ENCODE results near the gene EGR1.

The EGR1 gene

GRCh38 chr5:138454121-138454520, 11.2 kb upstream of the EGR1 start:
- Histone ChIP-seq H3K27ac (ENCODE audit: low read depth, low read length, severe bottlenecking) (no peak overlapping the region), H3K9me3 (ENCODE audit: control insufficient read depth, low read length) (no peaks in the 10 kb centered on the region), H3K36me3 (ENCODE audit: control insufficient read depth, insufficient read depth, low read length) (no peaks in the 10 kb centered on the region), H3K4me1 (ENCODE audit: control insufficient read depth, insufficient read depth, low read length, poor library complexity, severe bottlenecking) (peaks cover 5% of the 10 kb centered on the region), H3K4me3 (ENCODE audit: extremely low read depth, insufficient read depth, low read length, poor library complexity, severe bottlenecking) (no peak overlapping the region)
- 78 to 92% methylated on average over 5 to 8 of the region's 8 CpGs for WGBS, 2 experiments (ENCODE audit: insufficient coverage in 2 of 2)

- Histone ChIP-seq H3K4me1 (ENCODE audit: control insufficient read depth, insufficient read depth, low read length, poor library complexity, severe bottlenecking) (peaks cover 7% of the 10 kb centered on the region), H3K9me3 (ENCODE audit: control insufficient read depth, low read length) (no peaks in the 10 kb centered on the region), H3K4me3 (ENCODE audit: extremely low read depth, insufficient read depth, low read length, poor library complexity, severe bottlenecking) (no peak overlapping the region), H3K36me3 (ENCODE audit: control insufficient read depth, insufficient read depth, low read length) (no peaks in the 10 kb centered on the region), H3K27ac (ENCODE audit: low read depth, low read length, severe bottlenecking) (no peak overlapping the region)
- WGBS, 2 experiments (ENCODE audit: insufficient coverage in 2 of 2), result 67 to 73% methylated on average over 8 to 9 of the region's 11 CpGs
Observed at GRCh38 chr5:138455232-138455930, 9.9 kb upstream of the EGR1 start.

GRCh38 chr5:138457531-138458275, 7.6 kb upstream of the EGR1 start:
- WGBS, 2 experiments (ENCODE audit: insufficient coverage in 2 of 2), result 88 to 93% methylated on average over 11 of the region's 12 CpGs
- H3K27ac ChIP-seq (ENCODE audit: low read depth, low read length, severe bottlenecking), result no peak overlapping the region
- peaks cover 7% of the 10 kb centered on the region for H3K4me1 ChIP-seq (ENCODE audit: control insufficient read depth, insufficient read depth, low read length, poor library complexity, severe bottlenecking)
- H3K4me3 ChIP-seq (ENCODE audit: extremely low read depth, insufficient read depth, low read length, poor library complexity, severe bottlenecking), result no peak overlapping the region
- H3K36me3 ChIP-seq (ENCODE audit: control insufficient read depth, insufficient read depth, low read length), result no peaks in the 10 kb centered on the region
- H3K9me3 ChIP-seq (ENCODE audit: control insufficient read depth, low read length), result no peaks in the 10 kb centered on the region

- H3K36me3 ChIP-seq (ENCODE audit: control insufficient read depth, insufficient read depth, low read length), result no peaks in the 10 kb centered on the region
- H3K4me1 ChIP-seq (ENCODE audit: control insufficient read depth, insufficient read depth, low read length, poor library complexity, severe bottlenecking), result peaks cover 8% of the 10 kb centered on the region
- no peak overlapping the region for H3K27ac ChIP-seq (ENCODE audit: low read depth, low read length, severe bottlenecking)
- H3K9me3 ChIP-seq (ENCODE audit: control insufficient read depth, low read length), result no peaks in the 10 kb centered on the region
- WGBS, 2 experiments (ENCODE audit: insufficient coverage in 2 of 2), result 83 to 88% methylated on average over 8 to 10 of the region's 11 CpGs
- H3K4me3 ChIP-seq (ENCODE audit: extremely low read depth, insufficient read depth, low read length, poor library complexity, severe bottlenecking), result no peak overlapping the region
Observed at GRCh38 chr5:138458384-138458783, 6.9 kb upstream of the EGR1 start.

GRCh38 chr5:138458856-138459255, 6.4 kb upstream of the EGR1 start:
- no peak overlapping the region for H3K27ac ChIP-seq (ENCODE audit: low read depth, low read length, severe bottlenecking)
- H3K36me3 ChIP-seq (ENCODE audit: control insufficient read depth, insufficient read depth, low read length), result no peaks in the 10 kb centered on the region
- no peak overlapping the region for H3K4me3 ChIP-seq (ENCODE audit: extremely low read depth, insufficient read depth, low read length, poor library complexity, severe bottlenecking)
- H3K4me1 ChIP-seq (ENCODE audit: control insufficient read depth, insufficient read depth, low read length, poor library complexity, severe bottlenecking), result peaks cover 12% of the 10 kb centered on the region
- no peaks in the 10 kb centered on the region for H3K9me3 ChIP-seq (ENCODE audit: control insufficient read depth, low read length)
- 89 to 93% methylated on average over 7 to 9 of the region's 9 CpGs for WGBS, 2 experiments (ENCODE audit: insufficient coverage in 2 of 2)

- H3K36me3 ChIP-seq (ENCODE audit: control insufficient read depth, insufficient read depth, low read length), result no peaks in the 10 kb centered on the region
- no peaks in the 10 kb centered on the region for H3K9me3 ChIP-seq (ENCODE audit: control insufficient read depth, low read length)
- 91 to 93% methylated on average over 10 to 11 of the region's 11 CpGs for WGBS, 2 experiments (ENCODE audit: insufficient coverage in 2 of 2)
- no peak overlapping the region for H3K27ac ChIP-seq (ENCODE audit: low read depth, low read length, severe bottlenecking)
- no peak overlapping the region for H3K4me3 ChIP-seq (ENCODE audit: extremely low read depth, insufficient read depth, low read length, poor library complexity, severe bottlenecking)
- peaks cover 12% of the 10 kb centered on the region for H3K4me1 ChIP-seq (ENCODE audit: control insufficient read depth, insufficient read depth, low read length, poor library complexity, severe bottlenecking)
Observed at GRCh38 chr5:138459311-138459933, 5.9 kb upstream of the EGR1 start.

- peaks cover 12% of the 10 kb centered on the region for H3K4me1 ChIP-seq (ENCODE audit: control insufficient read depth, insufficient read depth, low read length, poor library complexity, severe bottlenecking)
- no peak overlapping the region for H3K27ac ChIP-seq (ENCODE audit: low read depth, low read length, severe bottlenecking)
Observed at GRCh38 chr5:138460032-138460693, 5.1 kb upstream of the EGR1 start.

GRCh38 chr5:138461343-138462125, 3.7 kb upstream of the EGR1 start:
- Histone ChIP-seq H3K9me3 (ENCODE audit: control insufficient read depth, low read length) (no peaks in the 10 kb centered on the region), H3K36me3 (ENCODE audit: control insufficient read depth, insufficient read depth, low read length) (no peaks in the 10 kb centered on the region), H3K4me3 (ENCODE audit: extremely low read depth, insufficient read depth, low read length, poor library complexity, severe bottlenecking) (no peak overlapping the region), H3K4me1 (ENCODE audit: control insufficient read depth, insufficient read depth, low read length, poor library complexity, severe bottlenecking) (peaks cover 18% of the 10 kb centered on the region), H3K27ac (ENCODE audit: low read depth, low read length, severe bottlenecking) (no peak overlapping the region)
- 93 to 94% methylated on average over 9 to 11 of the region's 11 CpGs for WGBS, 2 experiments (ENCODE audit: insufficient coverage in 2 of 2)

More at GRCh38 chr5:138460032-138460693, 5.1 kb upstream of the EGR1 start:
- H3K9me3 ChIP-seq (ENCODE audit: control insufficient read depth, low read length), result no peaks in the 10 kb centered on the region
- no peaks in the 10 kb centered on the region for H3K36me3 ChIP-seq (ENCODE audit: control insufficient read depth, insufficient read depth, low read length)
- 88 to 95% methylated on average over 2 to 4 of the region's 4 CpGs for WGBS, 2 experiments (ENCODE audit: insufficient coverage in 2 of 2)
- no peak overlapping the region for H3K4me3 ChIP-seq (ENCODE audit: extremely low read depth, insufficient read depth, low read length, poor library complexity, severe bottlenecking)

- Histone ChIP-seq H3K36me3 (ENCODE audit: control insufficient read depth, insufficient read depth, low read length) (peaks cover 16% of the 10 kb centered on the region), H3K4me1 (ENCODE audit: control insufficient read depth, insufficient read depth, low read length, poor library complexity, severe bottlenecking) (peaks cover 20% of the 10 kb centered on the region), H3K27ac (ENCODE audit: low read depth, low read length, severe bottlenecking) (peak overlapping the region; percentile 88), H3K9me3 (ENCODE audit: control insufficient read depth, low read length) (no peaks in the 10 kb centered on the region), H3K4me3 (ENCODE audit: extremely low read depth, insufficient read depth, low read length, poor library complexity, severe bottlenecking) (peak overlapping the region; percentile 58)
- WGBS, 2 experiments (ENCODE audit: insufficient coverage in 2 of 2), result 43 to 54% methylated on average over 6 to 7 of the region's 21 CpGs
Observed at GRCh38 chr5:138463419-138464007, 1.8 kb upstream of the EGR1 start.

- WGBS, 2 experiments (ENCODE audit: insufficient coverage in 2 of 2), result 0% methylated on average over 13 to 30 of the region's 34 CpGs
- Histone ChIP-seq H3K4me1 (ENCODE audit: control insufficient read depth, insufficient read depth, low read length, poor library complexity, severe bottlenecking) (peaks cover 16% of the 10 kb centered on the region), H3K9me3 (ENCODE audit: control insufficient read depth, low read length) (no peaks in the 10 kb centered on the region), H3K36me3 (ENCODE audit: control insufficient read depth, insufficient read depth, low read length) (peaks cover 21% of the 10 kb centered on the region), H3K27ac (ENCODE audit: low read depth, low read length, severe bottlenecking) (peak overlapping the region; percentile 97), H3K4me3 (ENCODE audit: extremely low read depth, insufficient read depth, low read length, poor library complexity, severe bottlenecking) (peak overlapping the region; percentile 58)
Observed at GRCh38 chr5:138464008-138464387, 1.3 kb upstream of the EGR1 start.

Data from mesodermal cell (in vitro differentiated cells).